Fibroblast of skin of scalp (primary cell): ENCODE measurements around the gene GXYLT2.
A peak's percentile ranks its signal among the peaks of the same experiment; 100 is the strongest.
"Not testable (repeated sequence)": the region's sequence is repeated elsewhere in the genome, so short reads cannot be mapped to it uniquely, and the experiment has no call there.

Source experiments
- DNase-seq: peaks from one replicate; pipeline ENCODE4 v3.0.0-alpha.2; 2013

The GXYLT2 gene

GRCh38 chr3:72974956-72975355 is 87.1 kb downstream of the GXYLT2 start:
- DNase-seq = no peak

GRCh38 chr3:72976281-72976741 is 88.5 kb downstream of the GXYLT2 start:
- peak; percentile 24 for DNase-seq

DNA sequence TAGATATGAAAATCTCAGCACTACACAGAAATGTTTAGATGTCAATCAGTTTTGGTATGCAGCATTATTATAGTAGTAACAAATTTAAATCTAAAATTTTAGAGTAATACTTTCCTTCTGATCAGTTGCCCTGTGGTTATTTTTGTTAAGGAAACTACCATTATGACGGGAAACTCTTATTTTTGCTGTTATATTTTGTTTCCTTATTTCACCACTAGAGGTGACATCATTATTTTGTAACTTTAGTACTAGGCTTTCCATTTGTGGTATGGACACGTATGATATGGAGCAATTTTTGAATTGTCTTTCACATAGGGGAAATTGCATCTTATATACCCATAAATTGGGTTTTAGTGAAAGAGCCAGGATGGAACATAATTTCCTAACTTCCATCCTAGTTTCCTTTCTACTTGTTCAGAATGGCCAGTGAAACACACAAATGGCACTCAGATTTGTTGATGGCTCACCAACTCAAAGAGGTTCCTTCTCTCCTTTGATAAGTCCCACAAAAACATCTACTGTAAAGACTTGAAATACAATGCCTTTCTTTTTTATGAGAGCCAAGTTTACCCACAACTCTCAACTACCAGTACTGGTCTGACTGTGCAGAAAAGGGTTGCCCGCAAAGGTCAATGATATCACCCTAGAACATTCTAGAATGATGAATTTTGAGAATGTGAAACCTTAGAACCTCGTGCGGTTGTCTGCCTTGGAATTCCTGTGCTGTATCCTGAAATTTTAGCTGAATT is 89.4 kb downstream of the GXYLT2 start:
- DNase-seq = peak; percentile 9

DNA sequence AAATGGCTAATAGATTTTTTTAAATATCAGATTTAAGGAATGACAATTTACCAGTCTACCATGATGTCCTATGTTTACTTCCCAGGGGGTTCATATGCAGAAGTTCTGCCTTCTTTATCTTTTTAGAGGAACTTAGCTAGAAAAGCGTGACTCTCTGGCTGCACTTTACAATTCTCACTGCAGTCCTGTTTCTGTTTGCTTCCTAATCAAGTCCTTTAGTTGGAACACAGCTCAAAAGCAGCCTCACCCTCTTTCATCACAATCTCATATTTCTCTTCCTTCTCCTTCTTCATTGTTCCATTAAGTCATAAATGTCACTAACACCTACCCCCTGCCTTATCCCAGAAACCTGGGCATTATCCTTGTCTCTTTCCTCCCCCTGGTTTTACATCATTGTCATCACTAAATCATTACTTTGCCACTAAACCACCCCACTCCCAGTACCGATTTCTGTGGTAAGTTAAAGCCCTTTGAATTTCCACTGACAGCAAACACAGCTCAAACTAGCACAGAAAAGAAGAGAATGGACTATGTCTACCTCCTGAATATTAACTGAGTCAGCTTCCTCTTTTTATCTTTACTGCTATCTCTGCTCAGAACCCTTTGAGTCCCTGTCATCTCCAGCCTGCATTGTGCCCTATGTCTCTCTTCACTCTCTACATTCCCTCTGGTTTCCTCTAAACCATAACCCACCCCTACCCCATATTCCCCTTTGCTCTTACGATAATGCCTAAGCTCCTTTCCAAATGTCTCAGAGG is 94.9 kb downstream of the GXYLT2 start:
- DNase-seq = no peak

DNA sequence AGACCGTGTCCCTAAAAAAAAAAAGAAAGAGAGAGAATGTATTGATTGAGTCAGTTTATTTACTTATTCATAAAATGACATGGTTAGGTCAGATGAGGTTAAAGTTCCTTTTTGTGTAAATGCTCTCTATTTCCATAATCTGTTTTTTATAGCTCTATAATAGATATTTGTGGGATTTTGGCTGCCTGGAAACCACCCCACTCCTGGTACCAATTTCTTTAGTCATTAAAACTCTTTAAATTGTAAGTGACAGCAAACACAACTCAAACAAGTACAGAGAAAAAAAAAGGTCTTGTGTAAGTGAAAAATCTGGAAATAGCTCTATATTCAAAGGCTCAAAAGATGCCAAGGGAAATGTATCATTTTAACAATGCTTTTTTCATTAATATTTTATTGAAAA is 97.7 kb downstream of the GXYLT2 start:
- DNase-seq = no peak

- no peak for DNase-seq
Measured at GRCh38 chr3:72990701-72991395, 103.0 kb downstream of the GXYLT2 start.

DNA sequence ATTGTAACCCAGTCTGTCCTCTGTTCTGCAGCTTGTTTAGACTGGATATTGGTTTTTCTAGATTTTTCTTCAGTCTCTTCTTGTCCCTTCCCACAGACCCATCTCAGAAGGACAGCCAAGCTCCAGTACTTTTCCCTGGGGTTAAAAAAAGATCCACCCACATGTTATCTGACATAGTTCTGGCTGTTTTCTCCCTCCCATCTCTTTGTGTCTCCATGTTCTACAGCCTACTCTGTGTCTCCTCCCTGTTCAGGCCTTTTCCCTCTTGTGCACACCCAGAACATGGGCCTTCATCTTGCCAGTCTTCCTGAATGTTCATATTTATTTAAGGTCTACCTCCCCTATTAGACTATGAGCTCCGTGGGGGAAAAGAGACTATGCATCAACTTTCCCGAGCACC is 103.7 kb downstream of the GXYLT2 start:
- no peak for DNase-seq

DNA sequence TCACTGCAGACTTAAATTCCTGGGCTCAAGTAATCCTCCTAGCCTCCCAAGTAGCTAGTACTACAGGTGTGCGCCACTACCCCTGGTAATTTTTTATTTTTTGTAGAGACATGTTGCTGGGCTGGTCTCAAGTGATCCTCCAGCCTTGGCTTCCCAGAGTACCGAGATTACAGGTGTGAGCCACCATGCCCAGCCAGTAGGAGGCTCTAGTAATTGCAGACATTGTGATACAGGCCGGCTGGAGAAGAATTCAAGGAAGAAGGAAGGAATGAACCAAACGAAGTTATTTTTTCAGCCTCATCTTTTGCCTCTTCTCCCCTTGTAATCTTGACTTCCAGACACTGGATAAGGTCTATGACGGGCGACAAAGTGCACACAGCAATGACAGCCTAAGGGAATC is 105.5 kb downstream of the GXYLT2 start:
- DNase-seq = no peak

DNA sequence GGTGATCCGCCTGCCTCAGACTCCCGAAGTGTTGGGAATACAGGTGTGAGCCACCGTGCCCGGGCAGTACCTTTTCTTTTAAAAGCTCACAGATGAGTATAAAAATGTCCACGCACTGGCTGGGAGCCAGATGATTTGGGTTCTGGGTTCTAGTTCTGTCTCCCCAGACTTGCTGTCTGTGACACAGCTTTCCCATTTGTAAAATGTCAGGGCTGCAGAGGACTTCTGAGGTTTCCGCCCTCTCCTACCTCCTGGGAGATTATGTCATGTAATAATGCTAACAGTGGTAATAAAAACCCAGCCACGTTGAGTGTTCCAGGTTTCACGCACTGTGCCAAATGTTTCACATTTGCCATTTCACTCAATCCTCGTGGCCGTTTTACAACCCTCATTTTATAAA is 107.5 kb downstream of the GXYLT2 start:
- no peak for DNase-seq

- no peak for DNase-seq
Measured at GRCh38 chr3:72996121-72996472, 108.3 kb downstream of the GXYLT2 start.

- DNase-seq = peak; percentile 96
Measured at GRCh38 chr3:72996473-72997333, 108.9 kb downstream of the GXYLT2 start, which contains the start of gene PPP4R2. TSS of gene PPP4R2 (plus strand) at chr3:72996811. CDS start at chr3:72997038, 227 bp downstream.

- DNase-seq = peak; percentile 71
Measured at GRCh38 chr3:72997421-72997961, 109.6 kb downstream of the GXYLT2 start.

DNA sequence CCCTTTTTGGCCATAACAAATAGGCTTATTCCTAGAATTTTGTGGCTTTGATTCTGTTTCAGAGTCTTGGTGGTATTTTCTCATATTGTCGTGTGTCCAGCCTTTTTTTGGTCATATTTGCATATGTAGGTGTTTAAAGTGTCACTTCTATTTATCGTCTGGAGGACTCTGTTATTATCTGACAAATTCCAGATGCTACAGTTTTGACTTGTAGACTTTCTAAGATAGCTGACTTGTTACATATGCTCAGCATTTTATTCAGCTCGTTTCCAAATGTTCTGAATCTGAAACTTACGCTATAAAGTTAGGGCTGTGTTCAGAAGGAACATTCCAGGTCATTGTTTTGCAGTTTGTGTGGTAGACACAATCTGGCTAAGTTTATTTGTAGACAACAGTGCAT is 110.6 kb downstream of the GXYLT2 start:
- no peak for DNase-seq

- no peak for DNase-seq
Measured at GRCh38 chr3:72999951-73000350, 112.1 kb downstream of the GXYLT2 start.

DNA sequence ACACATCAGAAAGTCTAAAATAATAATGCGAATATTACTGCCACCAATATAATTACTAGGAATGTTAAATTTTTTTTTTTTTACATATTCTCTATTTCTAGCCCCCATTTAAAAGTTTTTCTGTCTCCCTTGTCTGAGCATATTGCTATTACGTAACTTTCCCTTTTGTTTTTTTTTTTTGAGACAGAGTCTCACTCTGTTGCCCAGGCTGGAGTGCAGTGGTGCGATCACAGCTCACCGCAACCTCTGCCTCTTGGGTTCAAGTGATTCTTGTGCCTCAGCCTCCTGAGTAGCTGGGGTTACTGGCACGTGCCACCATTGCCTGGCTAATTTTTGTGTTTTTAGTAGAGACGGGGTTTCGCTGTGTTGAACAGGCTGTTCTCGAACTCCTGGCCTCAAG is 115.2 kb downstream of the GXYLT2 start:
- DNase-seq = not testable (repeated sequence)

DNA sequence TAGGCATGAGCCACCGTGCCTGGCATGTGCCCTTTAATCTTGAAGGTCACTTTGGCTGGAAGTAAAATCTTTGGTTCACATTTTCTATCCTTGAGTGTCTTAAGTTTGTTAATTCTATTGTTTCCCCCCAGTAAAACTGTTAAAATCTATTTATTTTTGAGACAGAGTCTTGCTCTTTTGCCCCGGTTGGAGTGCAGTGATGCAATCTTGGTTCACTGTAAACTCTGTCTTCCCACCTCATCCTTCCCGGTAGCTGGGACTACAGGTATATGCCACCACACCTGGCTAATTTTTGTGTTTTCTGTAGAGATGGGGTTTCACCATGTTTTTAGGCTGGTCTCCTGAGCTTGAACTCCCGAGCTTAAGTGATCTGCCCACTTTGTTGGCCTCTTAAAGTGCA is 116.5 kb downstream of the GXYLT2 start:
- DNase-seq = no peak

- DNase-seq = no peak
Measured at GRCh38 chr3:73007992-73008712, 120.3 kb downstream of the GXYLT2 start.

DNA sequence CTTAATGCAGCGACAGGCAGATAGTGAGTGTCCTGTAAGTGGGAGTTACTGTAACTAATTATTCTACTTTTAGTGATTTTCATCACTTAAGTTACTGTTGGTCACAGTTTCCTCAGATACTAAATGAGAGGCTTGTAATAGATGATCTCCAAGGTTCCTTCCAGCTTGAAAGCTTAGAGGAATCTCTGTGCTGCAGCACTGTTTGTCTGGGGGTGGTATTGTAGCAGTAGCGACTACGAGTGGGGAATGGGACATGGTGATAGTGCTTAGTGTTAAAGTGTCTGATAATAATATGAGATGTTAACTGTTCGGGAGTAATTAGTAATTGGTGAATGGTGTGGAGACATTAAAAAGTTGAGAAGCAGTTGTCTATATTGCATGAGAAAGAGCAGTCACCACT is 121.2 kb downstream of the GXYLT2 start:
- DNase-seq = no peak

DNA sequence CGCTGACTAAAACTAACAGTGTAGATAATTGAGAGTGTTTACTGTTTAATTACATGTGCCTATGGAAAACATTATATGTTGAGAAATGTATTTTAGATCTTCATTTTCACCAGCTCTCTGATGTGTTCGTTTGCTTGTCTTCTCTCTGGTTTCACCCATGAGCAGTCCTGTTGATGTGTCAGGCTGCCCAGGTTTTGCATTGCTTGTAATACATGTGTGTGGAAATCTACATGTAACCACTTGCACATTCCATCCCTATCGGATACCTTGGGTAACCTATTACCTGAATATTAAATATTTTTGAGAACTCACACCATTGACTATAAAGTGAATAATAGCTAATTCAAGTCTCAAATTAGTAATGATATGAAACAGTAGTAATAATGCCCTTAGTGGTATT is 121.9 kb downstream of the GXYLT2 start:
- no peak for DNase-seq

DNA sequence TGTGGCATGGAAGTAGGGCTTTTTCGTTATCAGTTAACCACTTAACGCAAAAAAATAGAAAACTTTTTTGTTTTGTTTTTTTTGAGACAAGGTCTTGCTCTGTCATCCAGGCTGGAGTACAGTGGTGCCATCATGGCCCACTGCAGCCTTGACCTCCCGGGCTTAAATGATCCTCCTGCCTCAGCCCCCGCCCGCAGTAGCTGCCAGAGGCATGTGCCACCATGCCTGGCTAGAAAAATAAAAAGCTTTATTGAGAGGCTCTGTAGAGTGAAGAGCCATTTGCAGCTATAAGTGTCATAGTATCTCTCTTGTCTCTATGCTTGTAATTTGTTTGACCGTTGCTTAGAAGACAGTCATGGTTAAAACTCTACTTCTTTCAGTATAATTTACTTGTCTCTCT is 122.3 kb downstream of the GXYLT2 start:
- no peak for DNase-seq

DNA sequence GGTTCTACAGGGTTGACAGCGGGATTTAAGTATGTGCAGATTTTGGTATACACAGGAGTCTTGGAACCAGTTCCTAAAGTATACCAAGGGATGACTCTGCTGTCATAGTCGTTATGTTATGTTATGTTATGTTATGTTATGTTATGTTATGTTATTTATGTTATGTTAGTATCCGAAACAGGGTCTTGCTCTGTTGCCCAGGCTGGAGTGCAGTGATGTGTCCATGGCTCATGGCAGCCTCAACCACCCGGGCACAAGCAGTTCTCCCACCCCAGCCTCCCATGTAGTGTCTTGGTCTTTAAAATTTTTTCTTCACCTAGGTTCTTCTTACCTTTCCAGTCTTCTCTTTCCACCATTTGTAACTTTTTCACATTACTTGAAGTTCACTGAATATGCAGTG is 130.5 kb downstream of the GXYLT2 start:
- DNase-seq = no peak
